ENCODE results near the gene CREBRF.

GRCh38 chr5:173143567-173143966 lies 87.4 kb downstream of the CREBRF start:
- TF ChIP-seq, protein P1, sequence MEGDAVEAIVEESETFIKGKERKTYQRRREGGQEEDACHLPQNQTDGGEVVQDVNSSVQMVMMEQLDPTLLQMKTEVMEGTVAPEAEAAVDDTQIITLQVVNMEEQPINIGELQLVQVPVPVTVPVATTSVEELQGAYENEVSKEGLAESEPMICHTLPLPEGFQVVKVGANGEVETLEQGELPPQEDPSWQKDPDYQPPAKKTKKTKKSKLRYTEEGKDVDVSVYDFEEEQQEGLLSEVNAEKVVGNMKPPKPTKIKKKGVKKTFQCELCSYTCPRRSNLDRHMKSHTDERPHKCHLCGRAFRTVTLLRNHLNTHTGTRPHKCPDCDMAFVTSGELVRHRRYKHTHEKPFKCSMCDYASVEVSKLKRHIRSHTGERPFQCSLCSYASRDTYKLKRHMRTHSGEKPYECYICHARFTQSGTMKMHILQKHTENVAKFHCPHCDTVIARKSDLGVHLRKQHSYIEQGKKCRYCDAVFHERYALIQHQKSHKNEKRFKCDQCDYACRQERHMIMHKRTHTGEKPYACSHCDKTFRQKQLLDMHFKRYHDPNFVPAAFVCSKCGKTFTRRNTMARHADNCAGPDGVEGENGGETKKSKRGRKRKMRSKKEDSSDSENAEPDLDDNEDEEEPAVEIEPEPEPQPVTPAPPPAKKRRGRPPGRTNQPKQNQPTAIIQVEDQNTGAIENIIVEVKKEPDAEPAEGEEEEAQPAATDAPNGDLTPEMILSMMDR (conservative IDR thresholded peaks at IDR 0.05), result no peak
- no peak for TF ChIP-seq EZH2 (IDR thresholded peaks at IDR 0.05; ENCODE audit: low read depth)
